GM23338 (cell line): Measurements from ENCODE around the gene MYO7B.

ENCODE experiments used
- CREB1 ChIP-seq: fragments of 250-450 bp; sonication (Bioruptor Pico); IDR thresholded peaks from 2 replicates; pipeline ENCODE4 v1.5.0; 2020; ENCODE audit warnings: low read depth, mild to moderate bottlenecking, moderate library complexity
- CTCF ChIP-seq, 2 experiments: fragments of 200-600 bp in 1 of 2; sonication (generic) in 1 of 2; conservative IDR thresholded peaks; 2 replicates each; pipeline versions ENCODE4 v1.5.1 to v1.6.1; 2016 to 2017; ENCODE audit warnings: antibody characterized with exemption in 2 of 2, low read depth in 2 of 2, mild to moderate bottlenecking in 2 of 2, moderate library complexity in 1 of 2
- EZH2 ChIP-seq: fragments of 200-600 bp; sonication (generic); IDR thresholded peaks from one replicate; pipeline ENCODE4 v1.8.0; 2017; ENCODE audit warnings: antibody characterized with exemption, mild to moderate bottlenecking, low read depth; ENCODE audit not compliant: unreplicated experiment
- ZNF114 ChIP-seq: fragments of 250-450 bp; sonication (Bioruptor Pico); IDR thresholded peaks from 2 replicates; pipeline ENCODE4 v1.5.0; 2020; ENCODE audit warnings: mild to moderate bottlenecking, moderate library complexity

- TF ChIP-seq CTCF (conservative IDR thresholded peaks at IDR 0.05; ENCODE audit: low read depth in 2 of 2) (no peak), CREB1 (CRISPR knock-in tag) (no peak), EZH2 (no peak), ZNF114 (CRISPR knock-in tag) (no peak)
Measured at GRCh38 chr2:127516041-127516762, 19.3 kb upstream of the MYO7B start.
